ENCODE results near the gene RBM28.
A peak's percentile ranks its signal among the peaks of the same experiment; 100 is the strongest.

The RBM28 gene

GRCh38 chr7:128351296-128352152 is 7.8 kb upstream of the RBM28 start:
- no peak for FAIRE-seq

GRCh38 chr7:128350708-128351295 is 7.1 kb upstream of the RBM28 start:
- no peak for FAIRE-seq
- DNase-seq (ENCODE audit: insufficient read length, low spot score) = no peak

More at GRCh38 chr7:128351296-128352152, 7.8 kb upstream of the RBM28 start:
- no peak for DNase-seq (ENCODE audit: insufficient read length, low spot score)

GRCh38 chr7:128349466-128349825 is 5.7 kb upstream of the RBM28 start:
- FAIRE-seq (no peak), DNase-seq (ENCODE audit: insufficient read length, low spot score) (no peak)

- no peak for FAIRE-seq
These were observed 4.0 kb upstream of the RBM28 start for GRCh38 chr7:128347647-128348097.

GRCh38 chr7:128344431-128344774 is 695 bp upstream of the RBM28 start:
- FAIRE-seq (no peak), DNase-seq (ENCODE audit: insufficient read length, low spot score) (no peak)

More at GRCh38 chr7:128347647-128348097, 4.0 kb upstream of the RBM28 start:
- DNase-seq (ENCODE audit: insufficient read length, low spot score) = peak; percentile 40

- DNase-seq (ENCODE audit: insufficient read length, low spot score) (no peak), FAIRE-seq (no peak)
These were observed 2.0 kb downstream of the RBM28 start for GRCh38 chr7:128341733-128342132.

GRCh38 chr7:128335730-128336129 is 8.0 kb downstream of the RBM28 start:
- FAIRE-seq (no peak), DNase-seq (ENCODE audit: insufficient read length, low spot score) (no peak)

- FAIRE-seq (no peak), DNase-seq (ENCODE audit: insufficient read length, low spot score) (no peak)
These were observed 19.4 kb downstream of the RBM28 start for GRCh38 chr7:128324368-128324680.

GRCh38 chr7:128323459-128324367 is 20.0 kb downstream of the RBM28 start:
- DNase-seq (ENCODE audit: insufficient read length, low spot score) = no peak
- no peak for FAIRE-seq

GRCh38 chr7:128323040-128323439 is 20.7 kb downstream of the RBM28 start:
- DNase-seq (ENCODE audit: insufficient read length, low spot score) (no peak), FAIRE-seq (no peak)

- DNase-seq (ENCODE audit: insufficient read length, low spot score) = peak; percentile 13
- FAIRE-seq = no peak
These were observed 21.6 kb downstream of the RBM28 start for GRCh38 chr7:128322040-128322643.

- no peak for FAIRE-seq
- DNase-seq (ENCODE audit: insufficient read length, low spot score) = no peak
These were observed 22.7 kb downstream of the RBM28 start for GRCh38 chr7:128321044-128321422.

- FAIRE-seq = no peak
- DNase-seq (ENCODE audit: insufficient read length, low spot score) = no peak
These were observed 25.0 kb downstream of the RBM28 start for GRCh38 chr7:128318691-128319090.

GRCh38 chr7:128311013-128311412 is 32.7 kb downstream of the RBM28 start:
- DNase-seq (ENCODE audit: insufficient read length, low spot score) = no peak
- no peak for FAIRE-seq

- DNase-seq (ENCODE audit: insufficient read length, low spot score) (no peak), FAIRE-seq (no peak)
These were observed 33.2 kb downstream of the RBM28 start for GRCh38 chr7:128310499-128310898.

GRCh38 chr7:128309976-128310375 is 33.7 kb downstream of the RBM28 start:
- DNase-seq (ENCODE audit: insufficient read length, low spot score) (no peak), FAIRE-seq (no peak)

GRCh38 chr7:128309124-128309523 is 34.6 kb downstream of the RBM28 start:
- DNase-seq (ENCODE audit: insufficient read length, low spot score) (no peak), FAIRE-seq (no peak)

GRCh38 chr7:128307061-128307460 is 36.6 kb downstream of the RBM28 start:
- DNase-seq (ENCODE audit: insufficient read length, low spot score) (no peak), FAIRE-seq (no peak)

GRCh38 chr7:128304212-128304611 is 39.5 kb downstream of the RBM28 start:
- DNase-seq (ENCODE audit: insufficient read length, low spot score) (no peak), FAIRE-seq (no peak)

GRCh38 chr7:128303643-128304042 is 40.1 kb downstream of the RBM28 start:
- DNase-seq (ENCODE audit: insufficient read length, low spot score) (no peak), FAIRE-seq (no peak)

GRCh38 chr7:128303133-128303532 is 40.6 kb downstream of the RBM28 start:
- no peak for FAIRE-seq
- no peak for DNase-seq (ENCODE audit: insufficient read length, low spot score)

Data from HTR-8/SVneo (cell line).